Fibroblast of skin of left quadriceps (primary cell): Measurements from ENCODE around the gene MAGEC1.
"Not testable (repeated sequence)": the region's sequence is repeated elsewhere in the genome, so short reads cannot be mapped to it uniquely, and the experiment has no call there.

Source experiments
- DNase-seq, 2 experiments: peaks; one replicate each; pipeline ENCODE4 v3.0.0-alpha.2; 2013; ENCODE audit warnings: low read depth in 2 of 2

The MAGEC1 gene, protein sequence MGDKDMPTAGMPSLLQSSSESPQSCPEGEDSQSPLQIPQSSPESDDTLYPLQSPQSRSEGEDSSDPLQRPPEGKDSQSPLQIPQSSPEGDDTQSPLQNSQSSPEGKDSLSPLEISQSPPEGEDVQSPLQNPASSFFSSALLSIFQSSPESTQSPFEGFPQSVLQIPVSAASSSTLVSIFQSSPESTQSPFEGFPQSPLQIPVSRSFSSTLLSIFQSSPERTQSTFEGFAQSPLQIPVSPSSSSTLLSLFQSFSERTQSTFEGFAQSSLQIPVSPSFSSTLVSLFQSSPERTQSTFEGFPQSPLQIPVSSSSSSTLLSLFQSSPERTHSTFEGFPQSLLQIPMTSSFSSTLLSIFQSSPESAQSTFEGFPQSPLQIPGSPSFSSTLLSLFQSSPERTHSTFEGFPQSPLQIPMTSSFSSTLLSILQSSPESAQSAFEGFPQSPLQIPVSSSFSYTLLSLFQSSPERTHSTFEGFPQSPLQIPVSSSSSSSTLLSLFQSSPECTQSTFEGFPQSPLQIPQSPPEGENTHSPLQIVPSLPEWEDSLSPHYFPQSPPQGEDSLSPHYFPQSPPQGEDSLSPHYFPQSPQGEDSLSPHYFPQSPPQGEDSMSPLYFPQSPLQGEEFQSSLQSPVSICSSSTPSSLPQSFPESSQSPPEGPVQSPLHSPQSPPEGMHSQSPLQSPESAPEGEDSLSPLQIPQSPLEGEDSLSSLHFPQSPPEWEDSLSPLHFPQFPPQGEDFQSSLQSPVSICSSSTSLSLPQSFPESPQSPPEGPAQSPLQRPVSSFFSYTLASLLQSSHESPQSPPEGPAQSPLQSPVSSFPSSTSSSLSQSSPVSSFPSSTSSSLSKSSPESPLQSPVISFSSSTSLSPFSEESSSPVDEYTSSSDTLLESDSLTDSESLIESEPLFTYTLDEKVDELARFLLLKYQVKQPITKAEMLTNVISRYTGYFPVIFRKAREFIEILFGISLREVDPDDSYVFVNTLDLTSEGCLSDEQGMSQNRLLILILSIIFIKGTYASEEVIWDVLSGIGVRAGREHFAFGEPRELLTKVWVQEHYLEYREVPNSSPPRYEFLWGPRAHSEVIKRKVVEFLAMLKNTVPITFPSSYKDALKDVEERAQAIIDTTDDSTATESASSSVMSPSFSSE

DNA sequence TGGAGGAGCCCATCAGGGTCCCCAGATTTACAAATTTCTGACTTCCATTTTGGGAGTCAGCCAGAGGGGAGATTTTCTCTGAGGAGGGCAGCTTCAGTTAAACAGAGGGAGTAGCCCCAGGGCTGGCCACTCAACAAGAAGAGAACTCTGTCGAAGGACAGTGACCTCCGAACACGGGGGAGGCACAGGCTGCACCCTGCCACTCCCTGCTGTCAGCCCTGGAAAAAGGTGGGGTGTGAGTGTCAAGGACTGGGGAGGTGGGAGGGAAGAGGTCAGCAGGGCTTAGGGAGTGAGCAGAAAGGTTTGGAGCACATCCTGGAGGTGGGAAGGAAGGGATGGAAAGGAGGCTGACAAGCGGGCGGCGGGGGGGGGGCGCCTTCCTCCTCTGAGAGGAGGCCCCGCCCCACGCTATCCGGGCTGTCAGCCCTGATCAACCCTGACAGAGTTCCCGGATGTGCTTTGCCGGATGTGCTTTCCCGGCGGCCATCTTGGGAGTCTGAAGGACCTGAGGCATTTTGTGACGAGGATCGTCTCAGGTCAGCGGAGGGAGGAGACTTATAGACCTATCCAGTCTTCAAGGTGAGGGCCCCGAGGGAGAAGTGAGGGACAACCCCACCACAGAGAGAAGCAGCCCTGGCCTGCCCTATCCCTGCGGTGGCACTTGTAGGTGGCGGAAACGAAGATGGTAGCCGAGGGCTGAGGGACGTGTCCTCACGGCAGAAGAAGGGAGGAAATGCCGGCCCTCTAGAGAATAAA, at the start of gene MAGEC1:
Gene MAGEC1, plus strand, starts transcription at position 495 of the 756 bp plus-strand sequence. CDS start 1,179 bp downstream, outside the sequence.
- DNase-seq = no peak

DNA sequence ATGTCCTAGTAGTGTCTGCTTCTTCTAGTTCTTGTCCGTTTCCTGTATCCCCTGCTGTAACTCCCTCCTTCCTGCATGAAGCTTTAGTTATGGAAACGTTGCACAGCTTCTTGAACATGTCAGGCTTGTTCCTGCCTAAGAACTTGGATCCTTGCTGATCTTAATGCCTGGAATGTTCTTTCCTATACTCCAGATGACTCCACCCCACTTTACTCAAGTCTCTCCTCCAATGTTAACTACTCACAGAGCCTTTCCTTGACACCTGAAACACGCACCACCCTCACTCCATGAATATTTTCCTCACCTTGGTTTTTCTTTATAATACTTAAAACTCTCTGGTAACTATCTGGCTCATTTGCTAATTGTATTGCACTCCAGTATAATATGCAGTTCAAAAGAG, 46.2 kb upstream of the MAGEC1 start:
- DNase-seq = no peak

DNA sequence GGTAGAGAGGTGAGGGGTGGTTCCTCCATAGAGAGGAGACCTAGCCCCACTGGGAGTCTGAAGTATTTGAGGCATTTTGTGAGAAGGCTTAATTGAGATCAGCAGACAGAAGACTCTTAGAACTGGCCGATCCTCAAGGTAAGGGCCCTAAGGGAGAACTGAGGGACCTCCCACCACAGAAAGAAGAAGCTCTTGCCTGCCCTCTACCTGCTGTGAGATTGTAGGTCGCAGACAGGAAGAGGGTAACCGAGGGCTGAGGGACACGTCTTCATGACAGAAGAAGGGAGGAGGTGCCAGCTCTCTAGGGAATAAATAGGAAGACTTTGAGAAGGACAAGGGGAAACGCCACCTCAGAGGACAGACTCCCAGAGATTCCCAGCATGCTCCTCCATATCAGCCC, 24.1 kb upstream of the MAGEC1 start:
- no peak for DNase-seq

DNA sequence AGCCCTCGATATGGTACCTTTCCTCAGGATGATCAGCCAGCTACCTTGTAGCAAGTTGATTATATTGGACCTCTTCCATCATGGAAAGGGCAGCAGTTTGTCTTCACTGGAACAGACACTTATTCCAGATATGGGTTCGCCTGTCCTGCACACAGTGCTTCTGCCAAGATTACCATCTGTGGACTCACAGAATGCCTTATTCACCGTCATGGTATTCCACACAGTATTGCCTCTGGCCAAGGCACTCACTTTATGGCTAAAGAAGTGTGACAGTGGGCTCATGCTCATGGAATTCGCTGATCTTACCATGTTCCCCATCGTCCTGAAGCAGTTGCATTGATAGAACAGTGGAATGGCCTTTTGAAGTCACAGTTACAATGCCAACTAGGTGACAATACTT, 14.9 kb upstream of the MAGEC1 start:
- not testable (repeated sequence) for DNase-seq

DNA sequence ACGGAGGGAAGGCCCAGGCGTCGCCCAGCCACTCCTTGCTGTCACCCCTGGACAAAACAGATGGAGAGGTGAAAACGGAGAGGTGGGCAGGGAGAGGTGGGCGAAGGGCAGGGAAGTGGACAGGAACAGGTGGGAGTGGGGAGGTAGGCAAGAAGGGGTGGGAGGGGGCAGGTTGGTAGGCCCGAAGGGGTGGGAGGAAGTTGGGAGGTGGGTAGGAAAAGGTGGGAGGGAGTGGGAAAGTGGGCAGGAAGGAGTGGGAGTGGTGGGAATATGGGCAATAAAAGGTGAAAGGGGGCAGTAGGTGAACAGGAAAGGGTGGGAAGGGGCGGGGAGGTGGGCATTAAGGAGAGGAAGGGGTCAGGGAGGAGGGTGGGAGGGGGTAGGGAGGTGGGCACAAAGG, 9.0 kb upstream of the MAGEC1 start:
- DNase-seq = no peak

DNA sequence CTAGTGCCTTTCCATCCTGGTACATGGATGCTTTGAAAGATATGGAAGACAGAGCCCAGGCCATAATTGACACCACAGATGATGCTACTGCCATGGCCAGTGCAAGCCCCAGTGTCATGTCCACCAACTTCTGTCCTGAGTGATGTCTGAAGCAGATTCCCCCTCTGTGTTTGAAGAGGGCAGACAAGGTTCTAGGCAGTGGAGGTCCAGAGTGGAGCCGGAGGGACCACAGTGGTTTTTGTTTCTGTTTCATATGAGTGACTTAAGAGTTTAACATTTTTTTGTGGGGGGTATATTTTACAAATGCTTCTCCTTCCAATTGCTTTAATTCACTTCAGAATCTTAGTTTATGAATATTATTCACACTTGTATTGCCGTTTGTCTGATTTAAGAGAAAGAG, 6.0 kb upstream of the MAGEC1 start:
- DNase-seq = no peak

DNA sequence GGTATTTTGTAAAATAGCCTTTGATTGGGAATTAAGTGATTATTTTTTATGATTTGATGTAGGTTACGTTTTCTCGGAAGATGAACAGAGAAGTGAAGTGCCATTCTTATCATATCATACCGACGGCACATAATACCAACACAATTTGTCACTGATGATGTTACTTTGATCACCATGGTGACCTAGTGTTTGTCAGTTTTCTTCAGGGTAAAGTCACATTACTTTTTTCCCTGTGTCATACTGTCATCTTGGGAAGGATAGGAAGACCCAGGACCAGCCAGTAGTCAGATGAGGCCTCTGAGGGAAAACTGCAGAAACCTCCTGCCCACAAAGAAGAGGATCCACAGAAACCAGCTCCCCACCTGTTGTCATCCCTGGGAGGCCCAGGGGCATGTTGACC, 1.3 kb upstream of the MAGEC1 start:
- DNase-seq = no peak

DNA sequence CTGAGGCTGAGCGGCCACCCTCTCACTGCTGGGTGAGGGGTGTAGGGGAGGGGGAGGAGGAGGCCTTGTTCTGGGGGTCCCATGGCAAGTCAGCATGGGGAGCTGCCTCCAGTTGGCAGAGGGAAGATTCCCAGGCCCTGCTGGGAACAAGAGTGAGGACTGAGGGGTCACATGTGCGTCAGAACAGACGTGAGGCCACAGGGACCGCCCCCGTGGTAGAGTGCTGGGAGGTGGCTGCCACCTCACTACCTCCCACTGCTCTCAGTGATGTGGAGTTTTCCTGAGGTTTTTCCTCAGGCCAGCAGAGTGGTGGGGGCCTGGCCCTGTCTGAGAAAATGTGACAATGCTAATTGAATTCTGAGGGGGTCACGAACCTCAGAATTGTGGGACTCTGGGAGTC, 568 bp downstream of the MAGEC1 start:
- DNase-seq = no peak

DNA sequence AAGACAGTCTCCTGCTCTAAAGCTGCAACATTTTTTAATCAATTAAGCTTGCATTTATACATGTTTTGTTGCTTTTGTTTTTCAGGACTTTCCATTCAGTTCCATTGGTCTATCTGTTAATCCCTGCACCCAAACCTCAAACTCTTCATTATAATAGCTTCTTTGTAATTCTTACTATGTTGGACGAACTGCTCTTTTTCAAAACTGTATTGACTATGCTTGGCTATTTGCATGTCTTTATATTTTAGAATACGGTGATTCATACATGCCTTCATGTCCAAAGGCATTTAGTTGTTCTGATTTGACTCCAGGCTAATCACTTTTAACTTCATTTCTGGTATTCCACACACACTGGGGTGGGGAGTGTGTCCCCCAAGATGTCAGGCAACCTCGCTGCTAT, 14.1 kb downstream of the MAGEC1 start:
- no peak for DNase-seq

DNA sequence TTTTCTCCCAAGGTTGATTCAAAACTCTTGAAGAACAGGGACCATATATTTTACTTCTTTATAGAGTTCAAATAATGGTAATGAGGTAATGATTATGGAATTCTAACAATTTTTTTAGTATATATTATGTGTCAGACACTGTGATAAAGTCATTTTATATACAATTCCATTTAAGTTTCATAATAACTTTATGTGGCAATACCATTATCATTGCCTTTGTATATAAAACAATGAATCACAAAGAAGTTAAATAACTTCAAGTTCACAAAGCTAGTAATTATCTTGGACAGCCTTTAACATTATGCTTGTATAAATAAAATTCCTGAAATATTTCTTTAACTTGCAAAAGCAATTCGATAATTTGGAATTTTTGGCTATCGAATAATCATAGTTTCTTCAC, 20.6 kb downstream of the MAGEC1 start:
- no peak for DNase-seq

DNA sequence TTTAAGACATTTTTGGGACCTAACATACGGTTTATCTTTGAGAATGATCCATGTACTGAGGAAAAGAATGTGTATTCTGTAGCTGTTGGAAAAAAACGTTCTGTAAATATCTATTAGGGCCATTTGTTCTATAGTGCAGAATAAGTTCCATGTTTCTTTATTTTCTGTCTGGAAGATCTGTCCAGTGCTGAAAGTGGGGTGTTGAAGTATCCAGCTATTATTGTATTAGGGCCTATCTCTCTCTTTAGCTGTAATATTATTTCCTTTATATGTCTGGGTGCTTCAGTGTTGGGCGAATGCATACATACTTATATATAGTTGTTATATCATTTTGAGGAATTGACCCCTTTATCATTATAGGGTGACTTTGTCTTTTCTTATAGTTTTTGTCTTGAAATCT, 24.7 kb downstream of the MAGEC1 start:
- no peak for DNase-seq

DNA sequence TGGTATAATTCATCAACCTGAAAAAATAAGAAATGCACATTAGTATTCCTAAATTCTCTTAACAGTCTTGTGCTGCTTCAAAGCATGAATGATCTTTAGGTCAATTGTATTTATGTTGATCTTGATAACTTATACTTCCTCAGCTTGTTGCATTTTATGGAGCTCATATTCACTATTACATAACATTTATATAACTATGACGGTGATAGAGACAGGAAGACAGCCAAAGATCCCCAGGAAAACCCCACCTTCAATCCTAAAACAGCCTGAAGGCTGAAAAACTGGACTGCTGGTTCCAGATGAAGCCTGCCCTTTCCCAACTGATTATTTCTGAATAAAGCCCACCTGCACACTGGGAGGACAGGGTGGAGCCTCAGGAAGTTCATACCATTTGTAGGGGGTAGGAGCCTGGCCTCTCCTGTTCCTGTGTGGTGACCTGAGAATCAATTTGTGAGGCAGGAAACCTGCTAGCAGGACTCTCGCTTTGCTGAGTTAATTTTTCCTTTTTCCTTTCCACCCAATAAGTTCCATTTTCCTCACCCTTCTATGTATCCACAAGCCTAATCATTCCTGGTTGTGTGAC, 30.5 kb downstream of the MAGEC1 start:
- DNase-seq = no peak

DNA sequence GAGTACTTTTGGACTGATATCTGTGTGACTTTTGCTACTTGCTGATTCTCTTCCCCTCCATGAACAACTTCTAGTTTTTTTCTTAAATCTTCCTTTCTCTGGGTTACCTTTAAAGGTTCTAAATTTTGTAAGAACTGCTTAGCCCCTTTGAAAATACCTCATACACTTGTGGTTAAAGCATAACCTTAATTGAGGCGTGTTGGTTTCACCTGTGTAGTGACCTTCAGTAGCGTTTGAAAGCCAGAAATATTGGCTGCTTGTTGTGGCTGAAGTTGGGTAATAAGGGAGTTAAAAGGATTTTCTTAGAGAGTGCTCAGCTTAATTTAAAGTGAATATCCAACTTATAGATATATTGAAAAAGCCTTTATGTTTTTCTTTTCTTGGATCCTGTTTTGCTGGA, 32.0 kb downstream of the MAGEC1 start:
- DNase-seq = no peak

DNA sequence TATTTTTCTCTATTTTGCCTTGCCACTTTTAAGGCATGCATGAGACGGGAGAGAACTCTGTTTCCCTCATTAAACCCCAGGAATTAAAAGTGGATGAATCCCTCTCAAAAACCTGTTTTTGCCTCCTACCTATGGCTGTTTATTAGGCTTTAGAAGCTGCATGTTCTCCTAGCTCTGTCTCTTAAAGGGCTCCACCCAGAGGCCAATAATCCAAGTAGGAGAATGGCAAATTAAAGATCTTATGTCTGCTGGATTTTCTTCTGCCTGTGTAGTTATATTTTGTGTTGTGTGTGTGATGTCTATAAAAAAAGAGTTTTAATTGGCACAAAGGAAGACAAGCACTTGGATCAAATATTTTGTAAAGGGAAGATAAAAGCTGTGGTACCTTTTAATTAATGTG, 32.4 kb downstream of the MAGEC1 start:
- no peak for DNase-seq

DNA sequence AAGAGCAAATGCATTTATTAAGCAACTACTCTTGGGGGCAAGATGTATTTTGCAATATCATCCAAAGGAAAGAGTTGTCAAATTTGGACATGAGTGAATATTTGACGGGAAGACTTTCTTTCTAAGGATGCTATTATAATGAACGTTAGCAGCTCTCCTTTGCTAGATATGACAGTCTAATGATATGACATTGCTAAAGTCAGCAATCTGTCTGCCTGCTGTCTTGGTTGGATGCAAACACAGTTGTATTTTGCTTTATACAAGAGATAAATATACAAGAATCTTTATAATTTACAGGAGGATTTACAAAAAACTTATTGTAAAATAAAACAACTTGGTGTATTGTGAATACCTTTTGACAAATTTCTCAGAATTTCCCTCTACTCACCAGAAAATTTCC, 37.5 kb downstream of the MAGEC1 start:
- DNase-seq = no peak

DNA sequence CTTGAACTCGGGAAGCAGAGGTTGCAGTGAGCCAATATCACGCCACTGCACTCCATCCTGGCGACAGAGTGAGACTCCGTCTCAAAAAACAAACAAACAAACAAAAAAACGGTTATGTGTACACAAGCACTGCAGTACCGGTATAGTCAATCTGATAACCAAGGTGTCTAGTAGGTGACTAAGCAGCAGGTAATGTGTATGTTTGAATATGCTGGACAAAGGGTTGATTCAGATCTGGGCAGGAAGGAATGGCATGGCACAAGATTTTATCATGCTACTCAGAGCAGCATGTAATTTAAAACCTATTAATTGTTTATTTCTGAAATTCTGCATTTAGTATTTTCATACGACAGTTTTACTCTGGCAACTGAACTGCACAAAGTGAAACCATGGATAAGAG, 41.7 kb downstream of the MAGEC1 start:
- no peak for DNase-seq

DNA sequence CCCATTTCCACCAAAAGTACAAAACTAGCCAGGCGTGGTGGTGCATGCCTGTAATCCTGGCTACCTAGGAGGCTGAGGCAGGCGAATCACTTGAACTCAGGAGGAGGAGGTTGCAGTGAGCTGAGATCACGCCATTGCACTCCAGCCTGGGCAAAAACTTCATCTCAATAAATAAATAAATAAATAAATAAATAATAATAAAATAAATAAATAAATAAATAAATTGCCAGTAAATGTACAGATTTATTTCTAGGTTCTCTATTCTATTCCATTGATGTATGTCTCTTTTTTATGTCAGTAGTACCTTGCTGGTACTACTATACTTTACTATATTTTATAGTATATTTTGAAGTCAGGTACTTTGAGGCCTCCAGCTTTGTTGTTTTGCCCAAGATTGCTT, 43.7 kb downstream of the MAGEC1 start:
- no peak for DNase-seq

DNA sequence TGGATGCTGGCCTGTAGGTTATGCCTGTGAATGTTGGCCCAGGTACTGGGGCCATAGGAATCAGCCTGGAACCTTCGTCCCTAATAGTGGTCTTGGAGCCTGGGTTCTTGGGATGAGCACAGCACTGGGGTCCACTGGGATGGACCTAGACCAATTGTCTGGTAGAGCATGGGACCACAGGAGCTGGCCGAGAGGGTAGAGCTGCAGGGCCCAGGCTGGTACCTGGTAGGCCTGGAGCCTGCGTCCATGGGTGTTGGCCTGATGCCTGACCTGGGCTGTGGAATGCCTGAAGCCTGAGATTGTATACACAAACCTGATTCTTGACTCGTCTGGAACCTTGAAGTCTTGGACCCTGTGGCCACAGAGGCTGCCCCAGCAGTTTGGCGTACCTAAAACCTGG, 48.9 kb downstream of the MAGEC1 start:
- DNase-seq = no peak

DNA sequence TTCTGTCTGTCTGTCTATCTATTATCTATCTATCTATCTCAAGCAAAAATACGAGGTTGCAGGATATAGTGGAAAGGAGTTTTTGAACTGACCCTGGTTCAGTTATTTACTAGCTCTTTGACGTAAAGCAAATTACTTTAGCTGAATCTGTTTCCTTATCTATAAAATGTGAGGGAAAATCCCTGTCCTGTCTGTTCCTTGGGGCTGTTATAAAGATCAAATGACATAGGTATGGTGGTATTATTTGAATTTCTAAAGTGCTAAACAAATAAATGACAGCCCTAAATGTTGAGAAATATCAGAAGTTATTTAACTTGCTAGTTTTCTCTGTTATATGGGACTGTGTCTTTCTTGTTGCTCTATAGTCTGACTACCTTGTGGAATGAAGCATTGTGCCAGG, 55.0 kb downstream of the MAGEC1 start:
- DNase-seq = no peak
